ENCODE data around the gene CPSF4. TPM values are rescaled to one million over a fixed set of nuclear protein-coding genes. Genes with fewer than 3 reads are reported as not detected.
"Not testable (repeated sequence)": the region's sequence is repeated elsewhere in the genome, so short reads cannot be mapped to it uniquely, and the experiment has no call there.

The CPSF4 gene
- polyA plus RNA-seq, 3 donors: 32.8 to 40.2 (median 37.6) TPM

- DNase-seq (ENCODE audit: extremely low read depth in 1 of 11, low read depth in 9 of 11, low spot score in 4 of 11): no peak
Measured at GRCh38 chr7:99468336-99468918, 29.7 kb downstream of the CPSF4 start.

- no peak for DNase-seq (ENCODE audit: extremely low read depth in 1 of 11, low read depth in 9 of 11, low spot score in 4 of 11)
Measured at GRCh38 chr7:99469381-99470065, 30.8 kb downstream of the CPSF4 start.

- DNase-seq (ENCODE audit: extremely low read depth in 1 of 11, low read depth in 9 of 11, low spot score in 4 of 11): peak; percentile 83 to 97 (median 94)
Measured at GRCh38 chr7:99472561-99473314, 34.0 kb downstream of the CPSF4 start, which contains the start of gene ZNF789. ZNF789 (plus strand) TSS chr7:99472890; CDS start chr7:99476457, 3,567 bp downstream.

- peak in 5 of 11 donors; percentile 23 to 46 (median 35) for DNase-seq (ENCODE audit: extremely low read depth in 1 of 11, low read depth in 9 of 11, low spot score in 4 of 11)
Measured at GRCh38 chr7:99473315-99473596, 34.5 kb downstream of the CPSF4 start.

GRCh38 chr7:99476107-99476506, 37.4 kb downstream of the CPSF4 start:
- no peak for DNase-seq (ENCODE audit: extremely low read depth in 1 of 11, low read depth in 9 of 11, low spot score in 4 of 11)

- no peak for DNase-seq (ENCODE audit: extremely low read depth in 1 of 11, low read depth in 9 of 11, low spot score in 4 of 11)
Measured at GRCh38 chr7:99478464-99479440, 40.0 kb downstream of the CPSF4 start.

- DNase-seq (ENCODE audit: extremely low read depth in 1 of 11, low read depth in 9 of 11, low spot score in 4 of 11): no peak
Measured at GRCh38 chr7:99485094-99485493, 46.4 kb downstream of the CPSF4 start.

GRCh38 chr7:99489235-99489634, 50.5 kb downstream of the CPSF4 start:
- DNase-seq (ENCODE audit: extremely low read depth in 1 of 11, low read depth in 9 of 11, low spot score in 4 of 11): no peak

- no peak for DNase-seq (ENCODE audit: extremely low read depth in 1 of 11, low read depth in 9 of 11, low spot score in 4 of 11)
Measured at GRCh38 chr7:99490878-99491277, 52.1 kb downstream of the CPSF4 start.

GRCh38 chr7:99493823-99494222, 55.1 kb downstream of the CPSF4 start:
- DNase-seq (ENCODE audit: extremely low read depth in 1 of 11, low read depth in 9 of 11, low spot score in 4 of 11): no peak

GRCh38 chr7:99497766-99498545, 59.2 kb downstream of the CPSF4 start:
- DNase-seq (ENCODE audit: extremely low read depth in 1 of 11, low read depth in 9 of 11, low spot score in 4 of 11): no peak

GRCh38 chr7:99498546-99498944, 59.8 kb downstream of the CPSF4 start:
- DNase-seq (ENCODE audit: extremely low read depth in 1 of 11, low read depth in 9 of 11, low spot score in 4 of 11): no peak

- no peak for DNase-seq (ENCODE audit: extremely low read depth in 1 of 11, low read depth in 9 of 11, low spot score in 4 of 11)
Measured at GRCh38 chr7:99499371-99499720, 60.6 kb downstream of the CPSF4 start.

- peak; percentile 81 to 95 (median 91) for DNase-seq (ENCODE audit: extremely low read depth in 1 of 11, low read depth in 9 of 11, low spot score in 4 of 11)
Measured at GRCh38 chr7:99499721-99500636, 61.2 kb downstream of the CPSF4 start, which contains the start of gene ZNF394. ZNF394 (minus strand) TSS chr7:99500281; CDS start chr7:99500093, 188 bp downstream.

- DNase-seq (ENCODE audit: extremely low read depth in 1 of 11, low read depth in 9 of 11, low spot score in 4 of 11): no peak
Measured at GRCh38 chr7:99500637-99501009, 61.9 kb downstream of the CPSF4 start.

GRCh38 chr7:99501236-99501635, 62.5 kb downstream of the CPSF4 start:
- not testable (repeated sequence) for DNase-seq (ENCODE audit: extremely low read depth in 1 of 11, low read depth in 9 of 11, low spot score in 4 of 11)

GRCh38 chr7:99504281-99504602, 65.5 kb downstream of the CPSF4 start:
- DNase-seq (ENCODE audit: extremely low read depth in 1 of 11, low read depth in 9 of 11, low spot score in 4 of 11): peak in 7 of 11 donors; percentile 89 to 98 (median 96)

Data from renal cortex interstitium (tissue), 11 donors.